CD4-positive, alpha-beta T cell treated with Interleukin-12 subunit alpha and Interleukin-12 subunit beta, for 1 hour (primary cell): ENCODE results near the gene TOP2B.
A peak's percentile ranks its signal among the peaks of the same experiment; 100 is the strongest.

Source experiments
- DNase-seq: peaks from one replicate; pipeline ENCODE4 v3.0.0-alpha.2; 2020

TOP2B gene

DNA sequence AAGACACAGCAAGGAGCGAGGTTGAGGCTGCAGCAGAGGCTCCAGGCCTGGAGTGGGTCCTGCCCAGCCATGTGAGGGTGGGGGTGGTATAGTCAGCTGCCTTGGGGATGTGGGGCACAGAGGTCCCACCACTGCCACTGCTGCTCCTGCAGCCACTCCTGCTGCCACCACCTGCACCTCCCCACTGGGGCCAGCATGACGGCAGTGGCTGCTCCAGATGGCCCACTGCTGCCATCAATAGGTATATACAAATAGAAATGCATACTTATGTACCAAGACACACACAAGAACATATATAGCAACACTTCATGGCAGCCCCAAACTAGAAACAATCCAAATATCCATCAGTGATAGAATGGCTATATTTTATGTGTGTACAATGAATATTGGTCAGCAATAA is 10.0 kb upstream of the TOP2B start:
- no peak for DNase-seq

DNA sequence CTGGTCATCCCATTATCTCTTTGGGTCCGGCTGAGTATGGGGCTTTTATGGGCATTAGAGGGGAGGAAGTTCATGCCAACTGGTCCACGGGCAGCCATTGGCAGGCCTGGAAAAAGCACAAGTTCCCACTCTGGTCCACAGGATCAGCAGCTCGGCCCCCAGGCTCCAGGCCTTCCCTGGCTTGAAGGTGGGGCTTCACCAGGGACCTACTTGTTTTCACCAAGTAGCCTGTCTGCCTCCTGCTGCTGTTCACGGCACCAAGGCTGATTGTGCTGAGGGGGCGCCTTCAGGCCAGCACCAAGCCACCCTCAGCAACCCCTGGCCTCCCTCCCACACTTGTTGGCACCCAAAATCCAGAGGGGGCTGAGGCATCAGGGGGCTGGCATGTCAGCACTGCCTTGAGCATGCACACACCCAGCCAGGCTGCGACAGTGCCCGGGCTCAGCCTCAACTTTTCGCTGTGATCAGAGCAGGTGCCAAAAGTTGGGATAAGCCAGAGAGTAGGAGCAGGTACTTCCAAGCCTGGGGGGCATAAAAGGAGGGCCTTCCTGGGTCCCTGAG is 9.1 kb upstream of the TOP2B start:
- no peak for DNase-seq

DNA sequence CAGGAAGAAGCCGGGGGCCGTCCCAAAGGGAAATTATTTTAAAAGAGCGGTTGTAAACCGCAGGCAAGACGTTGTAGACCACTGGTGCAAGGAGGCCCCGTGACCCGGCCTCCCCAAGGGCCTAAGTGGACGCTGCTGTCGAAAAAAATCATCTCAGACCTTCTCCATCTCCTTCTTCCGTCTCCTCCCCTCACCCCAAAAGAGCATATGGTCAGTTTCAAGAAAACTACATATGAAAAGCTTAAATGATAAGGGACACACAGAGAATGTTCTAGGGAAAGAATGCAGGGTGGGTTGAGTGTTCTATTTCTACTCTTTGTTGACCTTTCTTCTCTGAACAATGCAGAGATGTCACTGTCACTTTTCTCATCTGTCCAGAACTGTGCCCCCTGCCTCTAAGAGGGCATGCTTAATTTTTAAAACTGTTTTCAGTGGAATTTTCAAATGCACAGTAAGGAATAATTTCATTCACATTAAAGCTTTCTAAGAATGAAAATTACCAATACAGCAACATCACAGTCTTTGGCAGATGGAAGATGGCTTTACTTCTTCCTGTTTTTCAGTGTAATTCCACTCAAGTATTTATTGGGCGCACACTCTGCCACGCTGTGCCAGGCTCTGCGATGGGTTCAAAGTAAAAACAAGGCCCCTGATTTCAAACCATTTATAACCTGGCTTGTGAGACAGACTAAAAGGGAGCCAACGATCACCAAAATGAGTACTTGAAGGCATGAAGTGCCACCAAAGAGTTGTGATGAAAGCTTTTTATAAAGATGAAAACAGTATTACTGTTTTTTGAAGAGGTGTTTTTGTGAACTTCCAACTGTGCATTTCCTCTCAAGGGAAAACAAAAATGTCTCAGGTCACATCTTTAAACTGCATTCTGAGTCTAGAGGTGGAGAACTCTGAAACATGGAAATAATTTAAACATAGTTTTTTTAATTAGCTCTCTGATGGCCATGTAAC is 891 bp upstream of the TOP2B start:
- DNase-seq, result peak; percentile 15

DNA sequence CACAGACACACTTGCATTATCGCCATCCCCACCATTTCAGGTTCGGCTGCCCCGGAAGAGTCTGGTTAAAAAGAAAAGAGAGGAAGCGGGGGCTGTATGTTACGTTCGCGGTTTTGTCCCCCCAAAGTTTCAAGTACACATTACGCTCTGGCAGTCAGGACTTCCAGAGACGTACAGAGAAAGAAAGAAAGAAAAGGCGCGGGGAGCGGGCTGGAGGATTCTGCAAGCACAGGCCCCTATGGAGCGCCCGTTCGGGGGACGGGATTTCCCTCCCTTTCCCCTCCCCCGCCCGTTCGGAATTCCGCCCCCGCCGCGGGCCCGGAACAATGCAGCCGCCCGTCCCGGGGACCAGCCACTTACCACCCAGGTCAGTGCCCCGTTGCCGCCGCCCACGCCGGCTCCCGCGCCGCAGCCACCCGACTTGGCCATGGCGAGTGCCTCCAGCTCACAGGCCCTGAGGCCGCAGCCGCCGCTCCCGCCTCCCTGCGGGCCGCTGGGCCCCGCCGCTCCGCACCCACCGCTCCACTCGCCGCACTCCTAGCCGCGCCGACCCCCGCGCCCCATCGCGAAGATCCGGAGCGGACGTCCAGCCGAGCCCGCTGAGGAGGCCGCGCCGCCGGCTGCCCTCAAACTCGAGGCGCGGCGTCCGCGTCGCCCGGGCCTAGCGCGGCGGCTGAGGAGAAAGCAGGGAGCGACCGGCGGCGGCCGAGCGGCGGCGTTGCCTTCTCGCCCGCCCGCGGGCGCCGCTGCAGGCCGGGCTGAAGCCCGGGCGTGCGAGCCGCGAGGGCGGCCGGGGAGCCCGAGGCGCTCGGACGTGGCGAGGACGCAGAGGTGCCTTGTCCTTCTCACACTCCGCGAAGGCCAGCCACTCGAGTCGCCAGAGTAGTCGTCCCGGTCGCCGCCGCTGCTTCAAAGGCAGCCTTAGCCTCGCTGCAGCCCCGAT is 567 bp downstream of the TOP2B start:
- DNase-seq, result peak; percentile 61

DNA sequence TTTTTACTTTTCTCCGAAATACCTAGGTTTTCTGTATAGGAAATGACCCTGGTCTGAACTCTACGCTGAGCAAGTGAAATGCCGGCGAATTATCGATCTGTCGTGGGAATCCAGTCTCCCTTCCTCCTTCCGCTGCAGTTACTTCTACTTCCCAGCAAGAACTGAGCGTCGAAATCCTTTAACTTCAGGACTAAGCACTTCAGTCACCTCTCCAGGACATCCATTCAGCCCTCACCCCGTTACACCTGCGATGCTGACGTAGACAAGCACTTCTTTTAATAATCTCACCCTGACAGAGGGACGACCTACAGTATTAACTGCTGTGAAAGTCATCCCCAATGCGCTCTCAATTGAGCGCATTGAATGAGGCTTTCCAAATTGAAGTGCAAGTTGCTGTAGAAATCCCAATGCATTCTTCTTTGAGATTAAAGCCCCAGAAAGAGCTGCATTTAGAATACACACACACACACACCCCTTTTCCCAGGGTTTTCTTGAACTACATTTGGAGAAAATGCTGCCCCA is 1.3 kb downstream of the TOP2B start:
- DNase-seq, result peak; percentile 40

DNA sequence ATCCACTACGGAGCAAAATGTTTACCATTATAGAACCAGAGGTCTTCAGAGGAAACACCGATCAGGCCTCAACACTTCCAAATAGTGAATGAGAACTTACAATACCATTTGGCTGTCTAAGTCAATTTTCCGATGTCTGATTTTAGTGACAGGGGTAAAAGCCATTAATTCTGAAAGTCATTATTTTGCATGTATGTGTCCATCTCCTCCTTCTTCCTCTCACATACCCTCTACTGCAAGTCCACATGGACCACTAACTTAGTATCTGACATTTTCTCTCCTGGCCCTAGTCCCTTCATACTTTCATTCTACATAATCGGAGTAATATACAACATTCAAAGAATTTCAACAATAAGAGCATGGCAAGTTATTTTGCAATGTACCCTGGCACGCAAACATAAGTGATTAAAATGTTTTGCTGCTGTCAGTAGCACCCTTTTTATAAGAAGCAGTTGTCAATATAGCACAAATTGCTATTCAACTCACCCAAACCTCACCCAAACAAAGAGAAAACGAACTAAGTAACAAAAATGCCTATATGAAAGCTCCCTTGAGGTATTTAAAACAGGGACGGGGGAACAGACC is 1.9 kb downstream of the TOP2B start:
- no peak for DNase-seq

DNA sequence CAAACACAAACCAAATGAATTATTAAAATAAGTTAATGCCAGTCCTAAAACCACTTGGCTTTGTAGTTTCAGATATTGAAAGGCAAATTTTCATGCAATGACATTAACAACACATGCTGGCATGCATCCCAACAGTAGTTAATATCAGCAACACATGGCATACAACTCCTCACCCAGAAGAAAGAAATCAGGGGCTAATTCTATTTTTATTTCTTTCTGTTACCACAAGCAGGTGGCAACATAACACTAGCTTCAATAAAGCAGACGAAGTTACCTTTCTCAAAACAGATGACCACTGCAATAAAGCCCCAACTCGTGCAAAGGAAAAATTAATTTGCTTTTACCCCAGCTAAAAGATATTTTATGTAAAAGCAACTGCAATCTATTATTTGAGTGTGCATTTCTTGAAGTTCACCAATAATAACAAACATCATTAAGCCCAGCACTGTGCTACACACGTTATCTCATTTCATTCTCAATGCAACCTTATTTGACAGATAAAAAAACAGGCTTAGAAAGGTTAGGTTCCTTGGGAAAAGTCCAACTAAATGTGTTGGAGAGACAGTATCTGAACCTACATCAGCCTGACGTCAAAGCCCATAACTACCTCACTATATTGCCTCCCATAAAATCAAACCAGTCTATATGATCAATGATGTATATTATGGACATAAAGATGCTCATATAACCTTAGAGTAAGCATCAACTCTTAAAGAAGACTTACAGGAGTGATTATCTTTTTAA is 2.8 kb downstream of the TOP2B start:
- no peak for DNase-seq

DNA sequence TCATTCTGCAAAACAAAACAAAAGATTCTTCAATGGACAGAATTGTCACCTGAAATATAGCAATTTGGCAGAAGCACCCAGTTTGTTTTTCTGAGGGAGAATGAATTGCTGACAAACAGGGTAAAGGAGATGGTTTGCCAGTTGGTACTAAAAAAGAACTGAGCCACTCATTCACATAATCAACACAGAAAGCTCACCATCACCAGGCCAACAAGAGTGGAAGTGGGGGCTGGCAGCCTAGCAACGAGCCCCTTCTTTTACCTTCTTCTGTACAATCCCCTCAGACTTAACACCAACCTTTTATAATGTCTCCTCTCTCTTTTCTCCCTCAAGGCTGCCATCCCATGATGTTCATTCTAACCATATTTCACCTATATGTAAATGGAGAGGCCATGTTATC is 5.9 kb downstream of the TOP2B start:
- no peak for DNase-seq

DNA sequence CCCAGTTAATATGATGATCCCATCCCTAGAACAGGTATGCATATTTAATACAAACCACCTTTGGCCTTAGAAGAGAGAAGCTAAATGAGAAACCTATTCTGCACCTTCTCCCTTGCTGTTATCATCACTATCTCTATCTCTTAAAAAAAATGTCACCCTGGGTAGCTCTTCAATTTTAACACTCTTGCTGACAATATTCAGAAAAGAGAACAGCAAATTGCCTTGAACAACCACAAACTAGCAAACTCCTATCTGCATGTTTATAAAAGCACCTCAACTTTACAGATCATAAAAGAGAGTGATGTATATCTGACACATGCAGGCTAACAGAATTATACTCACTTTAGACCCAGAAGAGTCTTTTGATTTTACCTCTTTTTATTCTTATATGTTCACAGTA is 7.4 kb downstream of the TOP2B start:
- DNase-seq, result no peak

DNA sequence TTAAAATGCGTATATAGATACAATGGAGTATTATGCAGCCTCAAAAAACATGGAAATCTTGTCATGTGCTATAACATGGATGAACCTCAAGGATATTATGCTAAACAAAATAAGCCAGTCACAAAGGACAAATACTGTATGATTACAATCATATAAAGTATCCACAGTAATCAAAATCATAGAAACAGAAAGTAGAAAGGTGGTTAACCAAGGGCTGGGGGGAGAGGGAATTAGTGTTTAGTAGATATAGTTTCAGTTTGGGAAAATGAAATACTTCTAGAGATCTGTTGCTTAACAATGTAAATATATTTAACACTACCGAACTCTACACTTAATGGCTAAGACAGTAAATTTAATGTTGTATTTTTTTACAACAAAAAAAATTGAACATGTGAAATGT is 9.0 kb downstream of the TOP2B start:
- no peak for DNase-seq

DNA sequence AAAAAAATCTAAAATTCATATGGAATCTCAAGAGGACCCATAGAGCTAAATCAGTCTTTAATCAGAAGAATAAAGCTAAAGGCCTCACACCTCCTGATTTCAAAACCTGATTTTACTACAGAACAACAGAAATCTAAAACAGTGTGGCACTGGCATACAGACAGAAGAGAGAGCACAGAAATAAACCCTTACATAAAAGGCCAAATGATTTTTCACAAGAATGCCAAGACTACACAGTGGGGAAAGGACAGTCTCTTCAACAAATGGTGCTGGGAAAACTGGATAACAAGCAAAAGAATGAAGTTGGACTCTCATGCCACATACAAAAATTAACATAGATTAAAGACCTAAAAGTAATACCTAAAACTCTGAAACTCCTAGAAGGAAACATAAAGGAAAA is 10.1 kb downstream of the TOP2B start:
- DNase-seq, result no peak

DNA sequence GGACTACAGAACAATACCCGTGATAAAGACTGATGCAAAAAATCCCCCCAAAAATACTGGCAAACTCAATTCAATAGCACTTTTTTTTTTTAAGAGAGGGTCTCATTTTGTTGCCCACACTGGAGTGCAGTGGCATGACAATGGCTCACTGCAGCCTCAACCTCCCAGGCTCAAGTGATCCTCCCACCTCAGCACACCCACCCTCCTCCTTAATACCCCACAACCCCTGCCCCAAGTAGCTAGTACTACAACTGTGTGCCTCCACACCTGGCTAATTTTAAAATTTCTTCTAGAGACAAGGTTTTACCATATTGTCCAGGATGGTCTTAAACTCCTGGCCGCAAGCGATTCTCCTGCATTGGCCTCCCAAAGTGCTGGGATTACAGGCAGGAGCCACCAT is 11.4 kb downstream of the TOP2B start:
- no peak for DNase-seq

DNA sequence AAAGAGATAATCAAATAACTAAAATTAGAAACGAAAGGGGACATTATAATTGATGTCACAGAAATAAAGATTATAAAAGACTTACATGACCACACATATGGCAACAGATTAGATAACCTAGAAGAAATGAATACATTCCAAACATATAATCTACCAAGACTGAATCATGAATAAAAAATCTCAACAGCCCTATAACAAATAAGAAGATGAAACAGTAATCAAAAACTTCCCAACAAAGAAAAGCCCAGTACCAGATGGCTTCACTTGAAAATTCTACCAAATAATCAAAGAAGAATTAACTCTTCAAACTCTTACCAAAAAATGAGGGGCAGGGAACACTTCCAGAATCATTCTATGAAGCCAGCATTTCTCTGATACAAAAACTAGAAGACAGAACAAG is 11.8 kb downstream of the TOP2B start:
- DNase-seq, result no peak

DNA sequence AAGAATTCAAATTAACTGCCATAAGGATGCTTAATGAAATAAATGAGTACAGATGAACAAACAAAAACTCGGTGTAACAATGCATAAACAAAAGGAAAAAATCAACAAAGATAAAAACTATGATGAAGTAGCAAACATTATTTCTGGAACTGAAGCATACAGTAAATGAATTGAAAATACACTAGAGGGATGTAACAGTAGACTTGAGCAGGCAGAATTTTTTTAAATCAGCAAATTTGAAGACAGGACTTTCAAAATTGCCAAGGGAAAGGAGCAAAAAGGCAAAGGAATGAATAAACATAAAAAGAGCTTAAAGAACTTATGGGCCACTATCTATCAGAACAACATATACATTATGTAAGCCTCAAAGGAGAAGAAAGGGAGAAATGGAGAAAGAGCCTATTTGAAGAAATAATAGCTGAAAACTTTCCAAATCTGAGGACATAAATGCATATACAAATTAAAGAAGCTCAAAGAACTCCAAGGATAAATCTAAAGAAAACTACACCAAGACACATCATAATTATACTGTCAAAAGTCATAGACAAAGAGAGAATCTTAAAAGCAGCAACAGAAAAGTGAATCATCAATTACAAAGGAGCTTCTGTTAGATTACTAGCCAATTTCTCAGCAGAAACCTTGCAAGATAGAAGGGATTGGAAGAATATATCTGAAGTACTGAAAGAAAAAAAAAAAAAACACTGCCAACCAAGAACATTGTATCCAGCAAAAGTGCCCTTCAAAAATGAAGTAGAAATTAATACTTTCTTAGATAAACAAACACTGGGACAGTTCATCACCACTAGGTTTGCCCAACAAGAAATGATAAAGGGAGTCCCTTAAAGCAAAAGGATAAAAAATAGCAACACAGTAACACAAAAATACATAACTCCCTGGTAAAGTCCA is 15.5 kb downstream of the TOP2B start:
- no peak for DNase-seq

DNA sequence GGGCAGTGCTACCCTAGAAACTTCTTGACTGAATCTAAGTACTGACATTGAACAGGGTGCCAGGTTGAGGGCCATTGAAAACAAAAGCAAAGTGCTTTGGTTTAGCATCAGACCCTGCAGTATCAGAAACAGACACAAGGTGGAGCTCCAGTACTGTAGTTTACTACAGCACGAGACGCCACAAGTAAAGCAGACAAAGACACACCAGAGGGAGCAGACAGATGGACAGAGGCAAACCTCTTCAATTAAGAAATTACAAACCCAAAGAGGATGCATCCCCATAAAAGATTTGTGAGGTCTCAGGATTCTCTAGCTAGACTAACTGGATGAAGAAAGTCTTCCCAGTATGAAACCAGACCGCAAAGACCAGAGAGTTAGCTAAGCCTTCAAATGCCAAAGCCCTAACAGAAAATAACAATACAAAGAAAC is 16.6 kb downstream of the TOP2B start:
- peak; percentile 87 for DNase-seq

DNA sequence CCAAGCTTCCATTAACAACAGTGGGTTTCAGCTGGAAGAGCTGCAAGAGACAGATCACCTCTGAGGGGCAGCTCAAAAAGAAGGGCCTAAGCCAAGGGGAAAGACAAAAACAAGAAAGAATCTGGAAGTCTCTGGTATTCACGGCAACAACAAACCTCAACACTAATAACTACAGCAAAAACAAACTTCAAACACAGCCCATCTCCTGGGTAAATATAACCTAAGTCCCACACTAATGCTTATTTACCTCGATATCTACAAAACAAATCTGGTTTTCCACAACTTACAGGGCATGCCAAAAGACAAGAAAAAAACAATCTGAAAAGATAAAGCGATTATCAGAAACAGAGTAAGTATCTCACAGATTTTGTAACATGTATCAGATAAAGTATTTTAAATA is 29.7 kb downstream of the TOP2B start:
- DNase-seq, result no peak

DNA sequence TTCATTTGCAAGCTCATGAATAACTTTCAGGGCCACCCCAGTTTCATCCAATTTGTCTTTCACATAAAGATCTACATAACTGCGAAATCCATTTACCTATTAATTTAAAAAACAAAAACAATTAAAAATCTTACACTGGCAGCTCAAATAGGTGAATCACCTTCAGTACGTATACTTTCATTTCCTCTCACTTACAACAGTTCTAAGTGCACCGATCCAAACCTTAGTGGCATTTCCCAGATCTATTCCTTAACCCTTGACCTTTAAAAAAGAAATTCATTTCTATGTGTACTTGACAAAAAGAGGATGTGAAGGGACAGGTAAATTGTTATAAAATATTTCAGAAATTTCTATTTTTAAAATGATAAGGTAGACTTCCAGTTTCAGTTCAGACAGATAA is 30.8 kb downstream of the TOP2B start:
- no peak for DNase-seq

DNA sequence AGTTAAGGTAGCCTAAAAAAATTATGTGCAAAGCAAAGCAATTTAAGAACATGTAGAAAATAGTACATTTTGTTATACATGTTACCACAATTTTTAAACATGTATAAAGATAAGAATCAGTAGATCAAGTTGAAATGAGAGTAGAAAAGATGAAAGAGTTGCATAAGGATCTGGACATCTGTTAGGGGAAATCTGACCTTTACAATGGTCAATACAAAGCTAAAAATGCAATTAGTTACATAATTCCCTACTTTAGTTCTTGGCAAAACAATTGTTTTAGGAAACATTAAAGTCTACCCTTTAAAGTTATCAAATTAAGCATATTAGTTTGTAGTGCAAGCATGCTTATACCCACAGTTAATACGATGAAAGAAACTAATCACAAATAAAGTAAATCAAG is 32.7 kb downstream of the TOP2B start:
- no peak for DNase-seq

DNA sequence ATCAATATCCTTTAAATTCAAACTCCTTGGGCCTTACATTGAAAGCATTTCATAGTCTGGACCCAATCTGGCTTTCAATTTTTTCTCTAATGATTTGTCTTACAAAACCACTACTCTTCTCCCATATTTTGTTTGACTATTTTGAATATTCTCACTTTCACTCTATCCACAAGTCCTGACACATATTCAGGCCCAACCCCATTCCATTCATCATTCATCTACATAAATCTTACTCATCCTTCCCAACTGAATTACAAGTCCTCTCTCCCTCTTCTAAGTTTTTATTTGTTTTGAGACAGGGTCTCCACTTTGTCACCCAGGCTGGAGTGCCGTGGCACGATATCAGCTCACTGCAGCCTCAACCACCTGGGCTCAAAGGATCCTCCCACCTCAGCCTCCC is 43.6 kb downstream of the TOP2B start:
- DNase-seq, result no peak

DNA sequence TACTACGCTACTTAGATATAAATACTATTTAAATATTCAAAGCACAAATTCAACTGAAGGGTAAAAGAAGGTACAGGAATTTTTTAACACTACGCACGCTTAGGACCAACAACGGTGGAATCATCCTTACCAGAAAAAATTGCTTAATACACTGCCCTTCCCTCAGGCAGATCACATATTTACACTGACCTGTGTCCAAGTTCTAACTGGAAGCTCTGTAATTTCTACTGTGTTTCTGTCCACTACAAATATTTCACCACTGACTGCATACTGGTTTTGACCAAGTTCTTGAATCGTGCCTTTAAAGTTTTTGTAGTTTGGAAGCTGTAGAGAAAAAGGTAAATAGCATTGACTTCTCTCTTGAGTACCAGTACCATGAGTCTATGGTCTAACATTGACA is 44.2 kb downstream of the TOP2B start:
- no peak for DNase-seq

DNA sequence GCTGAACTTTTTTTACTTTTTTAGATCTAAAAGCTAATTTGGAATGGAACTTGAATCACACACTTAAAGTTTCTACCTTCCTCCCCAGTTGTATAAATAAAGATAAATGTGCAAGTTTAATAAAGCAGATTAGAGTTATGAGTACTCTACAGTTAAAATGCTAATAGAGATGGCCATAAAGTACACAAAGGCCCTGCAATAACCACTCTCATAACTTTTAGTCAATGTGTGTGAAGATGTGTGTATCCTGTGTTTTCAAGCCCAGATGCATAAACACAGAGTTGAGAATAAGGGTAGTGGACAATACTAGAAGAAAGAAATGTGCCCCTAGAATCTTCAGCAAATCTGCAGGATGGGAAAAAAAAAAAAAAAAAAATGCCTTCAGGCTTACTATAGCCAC is 45.3 kb downstream of the TOP2B start:
- DNase-seq, result no peak
